Liver (tissue), 9 donors: ENCODE results near the gene SLC36A3. TPM values are rescaled to one million over a fixed set of nuclear protein-coding genes. Genes with fewer than 3 reads are reported as not detected.

Experiments used
- DNase-seq: peaks from one replicate; pipeline ENCODE4 v3.0.0-alpha.2; 2017; ENCODE audit warnings: low spot score
- H3K27ac ChIP-seq, 2 donors: one replicate each; pipeline ENCODE4 v1.7.0; 2013; ENCODE audit warnings: inconsistent platforms in 2 of 2, low read length in 2 of 2, control low read depth in 1 of 2, low read depth in 1 of 2, mild to moderate bottlenecking in 1 of 2
- H3K27me3 ChIP-seq, 4 donors: one replicate each; pipeline versions ENCODE4 v1.6.1 to v1.7.0; 2013; ENCODE audit warnings: low read length in 3 of 4, inconsistent platforms in 1 of 4, mild to moderate bottlenecking in 1 of 4, moderate library complexity in 1 of 4; ENCODE audit not compliant: control insufficient read depth in 4 of 4, insufficient read depth in 4 of 4
- H3K36me3 ChIP-seq, 4 donors: one replicate each; pipeline versions ENCODE4 v1.6.1 to v1.7.0; 2013; ENCODE audit warnings: low read length in 3 of 4, mild to moderate bottlenecking in 3 of 4, low read depth in 1 of 4, moderate library complexity in 1 of 4; ENCODE audit not compliant: control insufficient read depth in 4 of 4, insufficient read depth in 3 of 4
- H3K4me1 ChIP-seq, 4 donors: one replicate each; pipeline versions ENCODE4 v1.6.1 to v1.7.0; 2013; ENCODE audit warnings: low read length in 3 of 4, mild to moderate bottlenecking in 3 of 4, moderate library complexity in 1 of 4; ENCODE audit not compliant: control insufficient read depth in 4 of 4, insufficient read depth in 4 of 4
- H3K4me3 ChIP-seq, 3 donors: one replicate each; pipeline versions ENCODE4 v1.6.1 to v1.7.0; 2013; ENCODE audit warnings: low read length in 3 of 3, control low read depth in 1 of 3, low read depth in 1 of 3, mild to moderate bottlenecking in 1 of 3
- H3K9ac ChIP-seq, 2 donors: one replicate each; pipeline ENCODE4 v1.7.0; 2013; ENCODE audit warnings: low read length in 2 of 2, mild to moderate bottlenecking in 2 of 2, moderate library complexity in 2 of 2, control low read depth in 1 of 2, low read depth in 1 of 2
- H3K9me3 ChIP-seq, 4 donors: one replicate each; pipeline versions ENCODE4 v1.6.1 to v1.7.0; 2013; ENCODE audit warnings: low read length in 3 of 4; ENCODE audit not compliant: control insufficient read depth in 4 of 4
- EGR1 ChIP-seq, 2 donors: IDR thresholded peaks; 2 replicates each; pipeline ENCODE4 v1.6.1; 2016 to 2018; ENCODE audit warnings: antibody characterized with exemption in 2 of 2, low read depth in 2 of 2
- FOXA1 ChIP-seq: IDR thresholded peaks from 2 replicates; pipeline ENCODE4 v1.6.1; 2016; ENCODE audit warnings: antibody characterized with exemption
- FOXA2 ChIP-seq: IDR thresholded peaks from 2 replicates; pipeline ENCODE4 v1.6.1; 2016; ENCODE audit warnings: antibody characterized with exemption
- GABPA ChIP-seq, 2 donors: IDR thresholded peaks in 1 of 2; conservative IDR thresholded peaks in 1 of 2; 2 replicates each; pipeline ENCODE4 v1.6.1; 2016; ENCODE audit warnings: antibody characterized with exemption in 2 of 2, mild to moderate bottlenecking in 1 of 2, moderate library complexity in 1 of 2
- HNF4A ChIP-seq, 2 donors: conservative IDR thresholded peaks; 2 replicates each; pipeline ENCODE4 v1.6.1; 2016; ENCODE audit warnings: antibody characterized with exemption in 2 of 2, mild to moderate bottlenecking in 2 of 2
- HNF4G ChIP-seq: IDR thresholded peaks from 2 replicates; pipeline ENCODE4 v1.6.1; 2016; ENCODE audit warnings: antibody characterized with exemption
- JUND ChIP-seq, 2 donors: IDR thresholded peaks; 2 replicates each; pipeline ENCODE4 v1.6.1; 2016; ENCODE audit warnings: antibody characterized with exemption in 2 of 2
- MAX ChIP-seq: IDR thresholded peaks from 2 replicates; pipeline ENCODE4 v1.6.1; 2016; ENCODE audit warnings: antibody characterized with exemption
- NR2F2 ChIP-seq: IDR thresholded peaks from 2 replicates; pipeline ENCODE4 v1.6.1; 2016; ENCODE audit warnings: antibody characterized with exemption
- RAD21 ChIP-seq, 2 donors: IDR thresholded peaks; 2 replicates each; pipeline ENCODE4 v1.6.1; 2016; ENCODE audit warnings: antibody characterized with exemption in 2 of 2, mild to moderate bottlenecking in 2 of 2
- RXRA ChIP-seq, 2 donors: IDR thresholded peaks; 2 replicates each; pipeline ENCODE4 v1.6.1; 2017 to 2018; ENCODE audit warnings: antibody characterized with exemption in 2 of 2, mild to moderate bottlenecking in 1 of 2
- SP1 ChIP-seq: IDR thresholded peaks from 2 replicates; pipeline ENCODE4 v1.6.1; 2018; ENCODE audit warnings: antibody characterized with exemption, mild to moderate bottlenecking
- TAF1 ChIP-seq: conservative IDR thresholded peaks from 2 replicates; pipeline ENCODE4 v1.6.1; 2016; ENCODE audit warnings: antibody characterized with exemption, mild to moderate bottlenecking
- YY1 ChIP-seq: IDR thresholded peaks from 2 replicates; pipeline ENCODE4 v1.6.1; 2016; ENCODE audit warnings: antibody characterized with exemption, mild to moderate bottlenecking
- WGBS: extraction: QIAGEN DNeasy Blood & Tissue Kit; methylation state at CpG from one replicate; pipeline ENCODE4 v1.1.7; 2013; 5-methylcytosine and 5-hydroxymethylcytosine counted together
- polyA plus RNA-seq, 2 donors: library from polyadenylated mRNA; stranded (reverse) in 1 of 2; unstranded in 1 of 2; fragments of 200-250 nt in 1 of 2; fragments of >200 nt in 1 of 2; fragmentation: Nextera tagmentation in 1 of 2; extraction: Ambion mirVana in 1 of 2; gene quantifications; one replicate each; pipeline versions ENCODE4 v1.2.1 to v1.2.3, GENCODE V29; 2013 to 2015
- total RNA-seq, 2 donors: library from RNA; depleted of rRNA; stranded (reverse); fragments of >200 nt; gene quantifications; one replicate each; pipeline ENCODE4 v1.2.3, GENCODE V29; 2014
- TF ChIP-seq, protein P1 (sequence below): IDR thresholded peaks from 2 replicates; pipeline ENCODE4 v1.6.1; 2016; ENCODE audit warnings: antibody characterized with exemption
- TF ChIP-seq, protein P2 (sequence below): fragments of 150-350 bp; IDR thresholded peaks from 2 replicates; pipeline ENCODE4 v1.5.1; 2017; ENCODE audit warnings: improper control_type of control experiment, low read depth, low read length; ENCODE audit not compliant: missing input control
- TF ChIP-seq, protein P3 (sequence below): IDR thresholded peaks from 2 replicates; pipeline ENCODE4 v1.6.1; 2016; ENCODE audit warnings: antibody characterized with exemption
- donor health status: healthy.
- donor health status: healthy.
- donor health status: healthy.
- donor health status: healthy.
- donor health status: healthy.

The SLC36A3 gene
- total and polyA plus RNA-seq, 4 donors: not detected

DNA sequence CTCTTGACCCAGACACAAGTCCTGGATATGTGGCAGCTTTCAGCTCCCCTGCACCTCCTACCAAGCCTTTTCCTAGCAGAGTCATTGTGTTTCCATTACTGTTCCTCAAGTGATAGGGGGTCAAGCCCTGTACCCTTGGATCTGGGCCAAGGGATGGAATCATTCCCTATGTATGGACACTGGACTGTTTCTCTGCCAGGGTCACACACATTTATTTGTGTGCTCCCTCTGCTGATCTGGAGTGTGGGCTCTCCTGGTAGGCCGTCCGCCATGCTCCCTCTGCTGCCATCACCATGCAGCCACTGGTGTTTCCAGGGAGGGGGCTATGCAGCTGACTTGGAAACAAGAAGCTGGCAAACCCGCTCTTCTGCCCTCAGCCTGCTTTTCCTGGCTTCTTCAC, 41.0 kb downstream of the SLC36A3 start:
- peaks cover 5 to 14% (median 7%) of the 10 kb centered on the region in 4 donors for H3K36me3 ChIP-seq
- no peak overlapping the region for H3K9ac ChIP-seq
- no peaks in the 10 kb centered on the region for H3K4me1 ChIP-seq
- 89% methylated on average over 3 of the region's 3 CpGs for WGBS
- no peak overlapping the region for H3K27ac ChIP-seq
- TF ChIP-seq RXRA (IDR thresholded peaks at IDR 0.05): no peak
- no peak for TF ChIP-seq SP1
- no peak for TF ChIP-seq YY1
- no peak for TF ChIP-seq JUND (IDR thresholded peaks at IDR 0.05)
- no peak for TF ChIP-seq EGR1 (IDR thresholded peaks at IDR 0.05; ENCODE audit: low read depth in 2 of 2)
- no peak for TF ChIP-seq MAX
- TF ChIP-seq, protein P1, sequence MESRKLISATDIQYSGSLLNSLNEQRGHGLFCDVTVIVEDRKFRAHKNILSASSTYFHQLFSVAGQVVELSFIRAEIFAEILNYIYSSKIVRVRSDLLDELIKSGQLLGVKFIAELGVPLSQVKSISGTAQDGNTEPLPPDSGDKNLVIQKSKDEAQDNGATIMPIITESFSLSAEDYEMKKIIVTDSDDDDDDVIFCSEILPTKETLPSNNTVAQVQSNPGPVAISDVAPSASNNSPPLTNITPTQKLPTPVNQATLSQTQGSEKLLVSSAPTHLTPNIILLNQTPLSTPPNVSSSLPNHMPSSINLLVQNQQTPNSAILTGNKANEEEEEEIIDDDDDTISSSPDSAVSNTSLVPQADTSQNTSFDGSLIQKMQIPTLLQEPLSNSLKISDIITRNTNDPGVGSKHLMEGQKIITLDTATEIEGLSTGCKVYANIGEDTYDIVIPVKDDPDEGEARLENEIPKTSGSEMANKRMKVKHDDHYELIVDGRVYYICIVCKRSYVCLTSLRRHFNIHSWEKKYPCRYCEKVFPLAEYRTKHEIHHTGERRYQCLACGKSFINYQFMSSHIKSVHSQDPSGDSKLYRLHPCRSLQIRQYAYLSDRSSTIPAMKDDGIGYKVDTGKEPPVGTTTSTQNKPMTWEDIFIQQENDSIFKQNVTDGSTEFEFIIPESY: no peak
- TF ChIP-seq HNF4G: no peak
- no peak for TF ChIP-seq HNF4A (conservative IDR thresholded peaks at IDR 0.05)
- TF ChIP-seq FOXA1: no peak
- TF ChIP-seq, protein P2, sequence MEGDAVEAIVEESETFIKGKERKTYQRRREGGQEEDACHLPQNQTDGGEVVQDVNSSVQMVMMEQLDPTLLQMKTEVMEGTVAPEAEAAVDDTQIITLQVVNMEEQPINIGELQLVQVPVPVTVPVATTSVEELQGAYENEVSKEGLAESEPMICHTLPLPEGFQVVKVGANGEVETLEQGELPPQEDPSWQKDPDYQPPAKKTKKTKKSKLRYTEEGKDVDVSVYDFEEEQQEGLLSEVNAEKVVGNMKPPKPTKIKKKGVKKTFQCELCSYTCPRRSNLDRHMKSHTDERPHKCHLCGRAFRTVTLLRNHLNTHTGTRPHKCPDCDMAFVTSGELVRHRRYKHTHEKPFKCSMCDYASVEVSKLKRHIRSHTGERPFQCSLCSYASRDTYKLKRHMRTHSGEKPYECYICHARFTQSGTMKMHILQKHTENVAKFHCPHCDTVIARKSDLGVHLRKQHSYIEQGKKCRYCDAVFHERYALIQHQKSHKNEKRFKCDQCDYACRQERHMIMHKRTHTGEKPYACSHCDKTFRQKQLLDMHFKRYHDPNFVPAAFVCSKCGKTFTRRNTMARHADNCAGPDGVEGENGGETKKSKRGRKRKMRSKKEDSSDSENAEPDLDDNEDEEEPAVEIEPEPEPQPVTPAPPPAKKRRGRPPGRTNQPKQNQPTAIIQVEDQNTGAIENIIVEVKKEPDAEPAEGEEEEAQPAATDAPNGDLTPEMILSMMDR: no peak
- no peak for TF ChIP-seq NR2F2
- no peaks in the 10 kb centered on the region for H3K27me3 ChIP-seq
- no peak overlapping the region for H3K4me3 ChIP-seq
- no peak for DNase-seq
- H3K9me3 ChIP-seq: no peaks in the 10 kb centered on the region

DNA sequence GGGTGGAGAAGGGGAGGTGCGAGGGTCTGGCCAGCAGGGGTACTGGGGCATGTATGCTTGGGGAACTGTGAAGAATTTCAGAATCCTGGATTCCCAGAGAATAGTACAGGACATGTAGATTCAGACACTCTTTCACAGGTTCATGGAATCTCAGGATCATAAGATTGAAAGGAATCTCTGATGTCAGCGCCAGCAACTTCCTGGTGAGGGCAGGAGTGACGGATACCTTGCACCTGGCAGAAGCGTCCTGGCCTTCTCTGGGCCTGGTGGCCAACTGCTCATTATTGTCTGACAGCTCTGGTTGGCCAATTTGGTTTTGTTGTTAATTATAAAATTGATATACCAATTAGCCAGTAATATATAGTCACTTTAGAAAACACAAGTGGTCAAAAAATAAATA, 43.6 kb downstream of the SLC36A3 start:
- no peaks in the 10 kb centered on the region for H3K4me1 ChIP-seq
- no peaks in the 10 kb centered on the region for H3K27me3 ChIP-seq
- DNase-seq: no peak
- H3K27ac ChIP-seq: no peak overlapping the region
- no peak for TF ChIP-seq RXRA (IDR thresholded peaks at IDR 0.05)
- no peak for TF ChIP-seq SP1
- TF ChIP-seq RAD21 (IDR thresholded peaks at IDR 0.05): no peak
- TF ChIP-seq, protein P1: no peak
- TF ChIP-seq YY1: no peak
- no peak for TF ChIP-seq MAX
- TF ChIP-seq NR2F2: no peak
- TF ChIP-seq EGR1 (IDR thresholded peaks at IDR 0.05; ENCODE audit: low read depth in 2 of 2): no peak
- TF ChIP-seq HNF4A (conservative IDR thresholded peaks at IDR 0.05): no peak
- TF ChIP-seq FOXA1: no peak
- no peak for TF ChIP-seq HNF4G
- TF ChIP-seq FOXA2: no peak
- TF ChIP-seq, protein P2: no peak
- TF ChIP-seq, protein P3, sequence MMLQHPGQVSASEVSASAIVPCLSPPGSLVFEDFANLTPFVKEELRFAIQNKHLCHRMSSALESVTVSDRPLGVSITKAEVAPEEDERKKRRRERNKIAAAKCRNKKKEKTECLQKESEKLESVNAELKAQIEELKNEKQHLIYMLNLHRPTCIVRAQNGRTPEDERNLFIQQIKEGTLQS: no peak
- no peak for TF ChIP-seq TAF1
- TF ChIP-seq JUND (IDR thresholded peaks at IDR 0.05): no peak
- no peak for TF ChIP-seq GABPA (IDR thresholded peaks at IDR 0.05 in 1 of 2, conservative IDR thresholded peaks at IDR 0.05 in 1 of 2)
- no peaks in the 10 kb centered on the region for H3K9me3 ChIP-seq
- no peak overlapping the region for H3K9ac ChIP-seq
- no peak overlapping the region for H3K4me3 ChIP-seq
- H3K36me3 ChIP-seq: peaks cover 2 to 5% (median 4%) of the 10 kb centered on the region in 4 donors
- 99% methylated on average over 4 of the region's 4 CpGs for WGBS
